ENCODE results near the gene SIPA1. TPM values are rescaled to one million over a fixed set of nuclear protein-coding genes. Genes with fewer than 3 reads are reported as not detected.
"Not testable (repeated sequence)": the region's sequence is repeated elsewhere in the genome, so short reads cannot be mapped to it uniquely, and the experiment has no call there.

SIPA1 gene
- total RNA-seq, 1 experiment from 2014 or later, result 65.4 TPM

GRCh38 chr11:65680192-65680743, 42.4 kb downstream of the SIPA1 start (continued):
- TF ChIP-seq, protein P1, sequence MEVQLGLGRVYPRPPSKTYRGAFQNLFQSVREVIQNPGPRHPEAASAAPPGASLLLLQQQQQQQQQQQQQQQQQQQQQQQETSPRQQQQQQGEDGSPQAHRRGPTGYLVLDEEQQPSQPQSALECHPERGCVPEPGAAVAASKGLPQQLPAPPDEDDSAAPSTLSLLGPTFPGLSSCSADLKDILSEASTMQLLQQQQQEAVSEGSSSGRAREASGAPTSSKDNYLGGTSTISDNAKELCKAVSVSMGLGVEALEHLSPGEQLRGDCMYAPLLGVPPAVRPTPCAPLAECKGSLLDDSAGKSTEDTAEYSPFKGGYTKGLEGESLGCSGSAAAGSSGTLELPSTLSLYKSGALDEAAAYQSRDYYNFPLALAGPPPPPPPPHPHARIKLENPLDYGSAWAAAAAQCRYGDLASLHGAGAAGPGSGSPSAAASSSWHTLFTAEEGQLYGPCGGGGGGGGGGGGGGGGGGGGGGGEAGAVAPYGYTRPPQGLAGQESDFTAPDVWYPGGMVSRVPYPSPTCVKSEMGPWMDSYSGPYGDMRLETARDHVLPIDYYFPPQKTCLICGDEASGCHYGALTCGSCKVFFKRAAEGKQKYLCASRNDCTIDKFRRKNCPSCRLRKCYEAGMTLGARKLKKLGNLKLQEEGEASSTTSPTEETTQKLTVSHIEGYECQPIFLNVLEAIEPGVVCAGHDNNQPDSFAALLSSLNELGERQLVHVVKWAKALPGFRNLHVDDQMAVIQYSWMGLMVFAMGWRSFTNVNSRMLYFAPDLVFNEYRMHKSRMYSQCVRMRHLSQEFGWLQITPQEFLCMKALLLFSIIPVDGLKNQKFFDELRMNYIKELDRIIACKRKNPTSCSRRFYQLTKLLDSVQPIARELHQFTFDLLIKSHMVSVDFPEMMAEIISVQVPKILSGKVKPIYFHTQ (CRISPR knock-in tag; IDR thresholded peaks at IDR 0.05), result no peak
- no peak for TF ChIP-seq GABPB1 (CRISPR knock-in tag; IDR thresholded peaks at IDR 0.05)
- TF ChIP-seq ZNF138 (CRISPR knock-in tag; conservative IDR thresholded peaks at IDR 0.05), result no peak
- TF ChIP-seq MLX (CRISPR knock-in tag; IDR thresholded peaks at IDR 0.05), result no peak
- no peak for TF ChIP-seq ZNF219 (CRISPR knock-in tag; IDR thresholded peaks at IDR 0.05; ENCODE audit: borderline replicate concordance)
- TF ChIP-seq, protein P2, sequence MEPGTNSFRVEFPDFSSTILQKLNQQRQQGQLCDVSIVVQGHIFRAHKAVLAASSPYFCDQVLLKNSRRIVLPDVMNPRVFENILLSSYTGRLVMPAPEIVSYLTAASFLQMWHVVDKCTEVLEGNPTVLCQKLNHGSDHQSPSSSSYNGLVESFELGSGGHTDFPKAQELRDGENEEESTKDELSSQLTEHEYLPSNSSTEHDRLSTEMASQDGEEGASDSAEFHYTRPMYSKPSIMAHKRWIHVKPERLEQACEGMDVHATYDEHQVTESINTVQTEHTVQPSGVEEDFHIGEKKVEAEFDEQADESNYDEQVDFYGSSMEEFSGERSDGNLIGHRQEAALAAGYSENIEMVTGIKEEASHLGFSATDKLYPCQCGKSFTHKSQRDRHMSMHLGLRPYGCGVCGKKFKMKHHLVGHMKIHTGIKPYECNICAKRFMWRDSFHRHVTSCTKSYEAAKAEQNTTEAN (CRISPR knock-in tag; IDR thresholded peaks at IDR 0.05), result no peak
- TF ChIP-seq, protein P3, sequence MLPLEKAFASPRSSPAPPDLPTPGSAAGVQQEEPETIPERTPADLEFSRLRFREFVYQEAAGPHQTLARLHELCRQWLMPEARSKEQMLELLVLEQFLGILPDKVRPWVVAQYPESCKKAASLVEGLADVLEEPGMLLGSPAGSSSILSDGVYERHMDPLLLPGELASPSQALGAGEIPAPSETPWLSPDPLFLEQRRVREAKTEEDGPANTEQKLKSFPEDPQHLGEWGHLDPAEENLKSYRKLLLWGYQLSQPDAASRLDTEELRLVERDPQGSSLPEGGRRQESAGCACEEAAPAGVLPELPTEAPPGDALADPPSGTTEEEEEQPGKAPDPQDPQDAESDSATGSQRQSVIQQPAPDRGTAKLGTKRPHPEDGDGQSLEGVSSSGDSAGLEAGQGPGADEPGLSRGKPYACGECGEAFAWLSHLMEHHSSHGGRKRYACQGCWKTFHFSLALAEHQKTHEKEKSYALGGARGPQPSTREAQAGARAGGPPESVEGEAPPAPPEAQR (CRISPR knock-in tag; IDR thresholded peaks at IDR 0.05), result no peak

DNA sequence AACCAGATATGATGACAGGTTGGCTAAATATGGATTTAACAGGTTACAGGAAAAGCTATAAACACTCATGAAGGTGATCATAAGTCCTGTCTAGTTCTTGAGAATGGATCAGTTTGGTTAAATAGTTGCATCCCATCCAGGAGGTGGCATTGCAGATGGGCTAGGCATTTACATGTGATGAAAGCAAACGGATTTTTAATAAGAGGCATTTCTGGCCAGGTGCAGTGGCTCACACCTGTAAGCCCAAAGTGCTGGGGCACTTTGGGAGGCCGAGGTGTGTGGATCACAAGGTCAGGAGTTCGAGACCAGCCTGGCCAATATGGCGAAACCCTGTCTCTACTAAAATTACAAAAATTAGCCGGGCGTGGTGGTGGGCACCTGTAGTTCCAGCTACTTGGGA, 45.6 kb downstream of the SIPA1 start:
- H3K4me1 Mint-ChIP-seq; H3K36me3 Mint-ChIP-seq; DNase-seq (ENCODE audit: low spot score); CTCF ChIA-PET; H3K27me3 Mint-ChIP-seq (ENCODE audit: low read depth); ATAC-seq; H3K4me3 Mint-ChIP-seq; H3K27ac Mint-ChIP-seq; H3K9me3 Mint-ChIP-seq; POLR2A ChIA-PET: not testable (repeated sequence)

- CTCF ChIA-PET, result interaction anchor here (0.7 to 1.7 kb wide), 4 partner anchors 42 to 181 kb away, joined by 3 to 7 read pairs (median 4); partner anchors contain the start of gene SIPA1
- ATAC-seq, result no peak
- Mint-ChIP-seq H3K27ac (no peak overlapping the region), H3K9me3 (no peaks in the 10 kb centered on the region), H3K4me3 (no peak overlapping the region), H3K27me3 (ENCODE audit: low read depth) (peaks cover 5% of the 10 kb centered on the region; the same call in 1 of the 2 replicates), H3K36me3 (no peaks in the 10 kb centered on the region), H3K4me1 (peaks cover 3% of the 10 kb centered on the region; the same call in 1 of the 2 replicates)
- no peak for DNase-seq (ENCODE audit: low spot score)
- TF ChIP-seq, protein P2 (CRISPR knock-in tag; IDR thresholded peaks at IDR 0.05), result no peak
- TF ChIP-seq ATF2 (CRISPR knock-in tag; IDR thresholded peaks at IDR 0.05; ENCODE audit: borderline replicate concordance, low read depth) (no peak), GABPB1 (CRISPR knock-in tag; IDR thresholded peaks at IDR 0.05) (no peak), ZNF317 (CRISPR knock-in tag; IDR thresholded peaks at IDR 0.05; ENCODE audit: borderline replicate concordance, low read depth) (no peak), TCF7 (CRISPR knock-in tag; IDR thresholded peaks at IDR 0.05; ENCODE audit: low read depth) (no peak), MXD4 (CRISPR knock-in tag; IDR thresholded peaks at IDR 0.05; ENCODE audit: borderline replicate concordance) (no peak), ZNF396 (CRISPR knock-in tag; IDR thresholded peaks at IDR 0.05; ENCODE audit: borderline replicate concordance) (no peak), ETV6 (CRISPR knock-in tag; IDR thresholded peaks at IDR 0.05) (no peak)
- POLR2A ChIA-PET, result no interaction called here
Observed at GRCh38 chr11:65685981-65686380, 48.1 kb downstream of the SIPA1 start.

DNA sequence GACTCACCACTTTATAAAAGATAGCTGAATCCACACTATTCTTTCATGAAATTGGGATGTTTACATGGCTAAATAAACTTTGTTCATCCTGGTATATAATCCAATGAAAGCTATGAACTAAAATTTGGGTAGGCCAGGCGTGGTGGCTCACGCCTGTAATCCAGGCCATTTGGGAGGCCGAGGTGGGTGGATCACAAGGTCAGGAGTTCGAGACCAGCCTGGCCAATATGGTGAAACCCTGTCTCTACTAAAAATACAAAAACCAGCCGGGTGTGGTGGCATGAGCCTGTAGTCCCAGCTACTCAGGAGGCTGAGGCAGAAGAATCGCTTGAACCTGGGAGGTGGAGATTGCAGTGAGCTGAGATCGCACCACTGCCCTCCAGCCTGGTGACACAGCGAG, 53.9 kb downstream of the SIPA1 start:
- ATAC-seq; H3K27ac Mint-ChIP-seq; H3K36me3 Mint-ChIP-seq; H3K9me3 Mint-ChIP-seq; DNase-seq (ENCODE audit: low spot score); H3K4me1 Mint-ChIP-seq; H3K27me3 Mint-ChIP-seq (ENCODE audit: low read depth); H3K4me3 Mint-ChIP-seq; POLR2A ChIA-PET: not testable (repeated sequence)
- CTCF ChIA-PET, result interaction anchor here (1.0 kb wide), 1 partner anchor 20 kb away, joined by 3 read pairs; the partner anchor contains the start of gene KAT5

All from WTC11 (cell line).